Stromal cell of bone marrow (primary cell): ENCODE data around the gene STPG3.

Experiments
- DNase-seq: peaks from one replicate; pipeline ENCODE4 v3.0.0-alpha.2; 2012; ENCODE audit warnings: low read depth

The STPG3 gene

DNA sequence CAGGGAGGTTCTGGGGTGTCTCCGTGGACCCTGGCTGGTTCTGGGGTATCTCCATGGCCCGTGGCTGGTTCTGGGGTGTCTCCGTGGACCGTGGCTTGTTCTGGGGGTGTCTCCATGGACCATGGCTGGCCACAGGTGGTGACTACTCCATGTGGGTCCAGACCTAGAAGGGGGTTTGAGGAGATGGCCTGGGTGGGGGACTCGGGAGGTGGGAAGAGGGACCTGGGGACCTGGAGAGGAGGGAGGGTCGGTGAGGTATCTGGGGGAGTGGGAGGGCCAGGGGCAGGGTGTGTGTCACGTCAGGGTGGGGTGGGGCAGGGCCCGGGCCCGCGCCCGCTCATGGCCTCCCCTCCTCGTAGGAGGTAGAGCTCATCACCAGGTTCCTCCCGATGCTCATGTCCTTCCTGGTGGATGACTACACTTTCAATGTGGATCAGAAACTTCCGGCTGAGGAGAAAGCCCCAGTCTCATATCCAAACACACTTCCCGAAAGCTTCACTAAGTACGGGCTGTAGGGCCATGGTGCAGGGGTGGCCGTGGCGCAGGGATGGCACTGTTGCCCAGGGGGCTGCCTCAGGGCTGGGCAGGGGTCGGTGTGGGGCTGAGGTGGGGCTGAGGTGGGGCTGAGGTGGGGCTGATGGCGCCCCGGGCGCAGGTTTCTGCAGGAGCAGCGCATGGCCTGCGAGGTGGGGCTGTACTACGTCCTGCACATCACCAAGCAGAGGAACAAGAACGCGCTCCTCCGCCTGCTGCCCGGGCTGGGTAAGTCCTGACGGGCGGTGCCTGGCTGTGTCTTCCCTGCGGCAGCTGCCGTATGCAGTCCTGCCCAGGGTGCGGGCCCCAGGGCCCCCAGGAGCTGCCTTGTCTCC, 15.7 kb downstream of the STPG3 start:
- DNase-seq: no peak

DNA sequence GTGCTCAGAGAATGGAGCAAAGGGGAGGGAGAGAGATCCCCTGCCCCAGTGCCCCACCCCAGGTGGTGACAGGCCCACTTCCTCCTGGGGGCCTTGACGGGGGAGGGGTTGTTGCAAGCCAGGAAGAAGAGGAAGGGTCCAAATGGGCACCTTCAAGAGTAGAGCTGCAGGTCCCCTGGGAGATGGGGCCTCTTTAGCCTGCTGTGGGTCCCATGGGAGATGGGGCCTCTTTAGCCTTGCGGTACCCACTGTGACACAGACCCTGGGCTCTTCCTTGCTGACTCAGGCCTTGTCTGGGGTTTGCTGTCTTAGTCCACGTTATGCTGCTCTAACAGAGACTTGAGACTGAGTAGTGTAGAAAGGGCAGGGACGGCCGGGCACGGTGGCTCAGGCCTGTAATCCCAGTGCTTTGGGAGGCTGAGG, 16.9 kb downstream of the STPG3 start:
- no peak for DNase-seq

DNA sequence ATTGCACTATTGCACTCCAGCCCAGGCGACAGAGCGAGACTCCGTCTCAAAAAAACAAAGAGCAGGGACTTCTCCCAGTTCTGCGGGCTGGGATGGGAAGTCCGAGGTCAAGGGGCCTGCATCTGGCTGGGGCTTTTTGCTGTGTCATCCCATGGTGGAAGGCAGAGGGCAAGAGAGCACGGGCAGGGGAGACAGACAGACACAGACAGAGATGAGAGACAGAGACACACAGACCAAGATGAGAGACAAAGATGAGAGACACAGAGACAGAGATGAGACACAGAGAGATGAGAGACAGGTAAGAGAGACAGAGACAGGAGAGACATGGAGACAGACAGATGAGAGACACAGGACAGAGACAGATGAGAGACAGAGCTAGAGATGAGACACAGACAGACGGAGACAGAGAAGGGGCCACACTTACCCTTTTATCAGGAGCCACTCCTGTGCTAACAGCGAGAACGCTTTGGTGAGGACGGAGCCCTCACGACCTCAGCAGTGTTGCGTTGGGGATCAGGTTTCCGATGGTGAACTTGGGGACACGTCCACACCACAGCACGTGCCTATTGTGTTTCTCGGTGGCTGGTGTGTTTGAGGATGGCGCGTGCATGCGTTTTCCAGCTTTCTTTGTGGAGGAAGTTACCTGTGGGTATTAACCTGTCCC, 17.6 kb downstream of the STPG3 start:
- no peak for DNase-seq

DNA sequence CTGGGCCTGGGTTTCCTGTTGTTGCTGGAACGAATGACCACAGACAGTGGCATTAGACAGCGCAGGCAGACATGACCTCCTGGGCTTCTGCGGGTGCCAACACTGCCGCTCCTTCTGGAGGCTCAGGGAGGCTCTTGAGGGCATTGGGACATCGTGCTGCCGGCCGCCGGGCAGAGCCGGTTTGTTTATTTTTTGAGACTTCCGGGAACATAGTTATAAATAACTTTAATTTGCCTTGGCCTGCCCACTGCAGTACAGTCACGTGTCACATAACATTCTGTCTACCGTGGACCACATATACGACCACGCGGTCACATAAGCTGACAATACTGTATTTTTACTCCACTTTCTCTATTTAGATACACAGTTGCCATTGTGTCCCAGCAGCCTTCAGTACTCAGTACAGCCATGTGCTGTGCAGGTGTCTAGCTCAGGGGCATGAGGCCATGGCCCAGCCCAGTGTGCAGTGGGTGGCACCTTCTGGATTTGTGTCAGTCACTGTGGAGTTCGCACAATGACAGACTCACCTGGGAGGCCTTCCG, 18.2 kb downstream of the STPG3 start:
- DNase-seq: no peak

DNA sequence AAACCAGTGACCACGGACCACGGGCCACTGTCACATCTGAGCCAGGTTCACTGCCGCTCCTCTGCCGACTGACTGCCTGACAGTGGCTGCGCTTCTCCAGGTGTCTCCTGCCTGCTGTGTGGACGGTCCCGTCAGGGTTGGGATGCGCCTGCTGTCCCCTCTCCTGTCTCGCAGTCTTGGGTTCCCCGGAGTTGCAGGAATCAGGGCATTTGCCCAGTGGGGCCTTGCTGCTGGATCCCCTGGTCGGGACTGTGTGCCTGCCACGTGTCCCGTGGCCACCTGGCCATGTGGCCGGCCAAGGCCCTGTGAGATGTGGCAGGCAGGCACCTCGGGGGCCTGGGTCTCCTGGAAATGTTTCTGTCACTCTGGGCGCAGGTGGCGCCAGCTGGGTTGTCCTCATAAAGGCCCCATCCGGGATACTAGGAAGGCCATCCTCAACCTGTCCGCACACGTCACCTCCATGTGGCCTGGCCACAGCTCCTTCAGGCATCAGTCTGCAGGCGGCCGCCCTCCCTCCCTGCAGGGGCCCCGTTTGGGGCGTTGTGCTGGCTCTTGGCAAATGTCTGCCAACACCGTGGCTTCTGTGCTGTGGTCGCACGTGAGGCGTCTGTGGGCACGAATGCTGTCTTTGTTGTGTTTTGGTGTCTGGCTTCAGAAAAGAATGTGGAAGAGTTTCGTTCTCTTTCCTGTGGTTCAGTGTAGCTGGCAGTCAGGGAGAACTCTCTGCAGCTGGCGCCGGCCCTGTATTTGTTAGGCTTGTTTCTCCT, 20.0 kb downstream of the STPG3 start:
- DNase-seq: no peak

DNA sequence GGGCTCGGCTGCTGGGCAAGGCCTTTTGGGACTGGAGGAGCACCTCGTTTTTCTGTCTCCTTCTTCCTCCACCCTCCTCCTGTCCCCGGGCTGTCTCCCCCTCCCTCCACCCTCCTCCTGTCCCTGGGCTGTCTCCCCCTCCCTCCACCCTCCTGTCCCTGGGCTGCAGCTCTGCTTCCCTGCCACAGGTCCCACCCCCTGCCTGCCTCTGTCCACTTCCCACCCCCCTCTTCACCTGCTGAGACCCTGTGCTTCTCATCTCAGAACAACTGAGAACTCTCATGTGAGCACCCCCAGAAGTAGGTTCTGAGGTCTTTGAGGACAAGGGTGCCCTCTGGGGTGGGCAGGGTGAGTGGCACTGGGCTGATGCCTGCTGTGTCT, 20.6 kb downstream of the STPG3 start:
- DNase-seq: no peak

DNA sequence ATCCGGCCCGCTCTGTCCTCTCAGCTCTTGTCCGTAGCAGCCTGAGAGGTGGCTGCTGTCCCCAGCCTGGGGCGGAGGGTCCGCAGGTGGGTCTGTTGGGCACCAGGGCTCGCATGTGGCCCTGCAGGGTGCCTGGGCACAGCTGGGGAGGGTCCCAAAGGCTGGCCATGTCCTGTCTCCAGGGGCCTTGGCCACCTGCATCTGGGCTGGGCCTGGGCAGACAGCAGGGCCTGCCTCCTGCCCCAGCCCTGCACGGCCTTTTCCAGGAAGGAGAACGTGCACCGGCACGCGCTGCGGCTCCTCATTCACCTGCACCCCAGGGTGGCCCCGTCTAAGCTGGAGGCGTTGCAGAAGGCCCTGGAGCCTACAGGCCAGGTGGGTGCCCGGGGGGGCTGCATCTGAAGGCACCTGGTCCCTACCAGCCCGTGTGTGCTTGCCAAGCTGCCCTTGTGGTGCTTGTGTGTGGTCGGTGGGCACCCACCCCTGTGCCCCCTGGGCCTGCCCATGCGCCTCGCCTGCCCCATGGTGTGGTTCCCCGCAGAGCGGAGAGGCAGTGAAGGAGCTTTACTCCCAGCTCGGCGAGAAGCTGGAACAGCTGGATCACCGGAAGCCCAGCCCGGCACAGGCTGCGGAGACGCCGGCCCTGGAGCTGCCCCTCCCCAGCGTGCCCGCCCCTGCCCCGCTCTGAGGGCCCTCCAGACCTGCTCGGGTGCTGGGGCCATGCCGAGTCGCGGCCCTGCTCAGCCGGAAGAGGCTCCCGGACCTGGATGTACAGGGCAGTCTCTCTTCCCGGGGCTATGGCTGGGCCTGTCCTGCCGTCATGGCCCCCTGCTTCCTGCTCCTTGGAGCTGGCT, 21.4 kb downstream of the STPG3 start:
- no peak for DNase-seq

DNA sequence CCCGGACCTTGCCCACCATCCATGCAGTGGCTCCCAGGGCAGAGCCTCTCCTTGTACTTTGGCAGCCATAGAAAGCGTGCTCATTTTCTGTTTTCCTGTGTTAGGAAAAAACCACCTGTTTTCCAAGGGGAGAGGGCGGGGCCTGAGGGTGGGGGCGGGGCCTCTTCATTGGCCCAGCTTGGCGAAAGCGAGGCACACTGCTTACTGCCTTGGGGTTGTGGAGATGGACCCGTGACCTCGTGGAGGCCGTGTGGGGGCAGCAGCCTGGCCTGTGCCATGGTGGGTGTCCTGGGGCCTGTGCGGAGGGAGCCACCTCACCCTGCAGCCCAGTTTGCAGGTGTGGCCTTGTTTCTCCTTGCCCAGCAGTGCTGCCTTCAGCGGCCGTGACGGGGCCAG, 22.0 kb downstream of the STPG3 start:
- no peak for DNase-seq

DNA sequence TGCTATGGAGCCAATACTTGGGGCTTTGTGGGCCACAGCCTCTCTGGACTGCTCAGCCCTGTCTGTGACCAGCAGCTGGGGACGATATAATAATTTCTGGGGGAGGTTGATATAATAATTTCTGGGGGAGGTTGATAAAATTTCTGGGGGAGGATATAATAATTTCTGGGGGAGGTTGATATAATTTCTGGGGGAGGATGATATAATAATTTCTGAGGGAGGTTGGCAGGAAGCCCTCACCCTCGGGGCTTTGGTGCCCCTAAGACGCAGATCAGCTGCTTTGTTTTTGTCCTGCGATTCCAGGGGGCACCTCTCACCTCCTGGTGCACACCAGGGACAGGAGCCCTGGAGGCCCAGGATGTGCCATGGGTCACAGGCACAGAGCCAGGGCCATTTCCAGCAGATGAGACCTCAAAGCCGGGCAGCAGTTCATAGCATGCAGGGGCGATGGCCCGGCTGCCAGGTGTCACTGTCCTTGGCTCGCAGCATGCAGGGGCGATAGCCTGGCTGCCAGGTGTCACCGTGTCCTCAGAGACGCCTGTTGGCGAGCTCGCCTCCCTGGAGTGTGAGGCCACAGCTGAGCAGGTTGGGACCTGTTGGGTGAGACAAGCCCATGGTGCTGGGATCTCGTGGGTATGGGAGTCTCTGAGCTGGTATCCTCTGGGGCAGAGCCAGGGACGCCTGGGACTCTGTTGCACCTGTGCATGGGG, 22.7 kb downstream of the STPG3 start:
- no peak for DNase-seq

DNA sequence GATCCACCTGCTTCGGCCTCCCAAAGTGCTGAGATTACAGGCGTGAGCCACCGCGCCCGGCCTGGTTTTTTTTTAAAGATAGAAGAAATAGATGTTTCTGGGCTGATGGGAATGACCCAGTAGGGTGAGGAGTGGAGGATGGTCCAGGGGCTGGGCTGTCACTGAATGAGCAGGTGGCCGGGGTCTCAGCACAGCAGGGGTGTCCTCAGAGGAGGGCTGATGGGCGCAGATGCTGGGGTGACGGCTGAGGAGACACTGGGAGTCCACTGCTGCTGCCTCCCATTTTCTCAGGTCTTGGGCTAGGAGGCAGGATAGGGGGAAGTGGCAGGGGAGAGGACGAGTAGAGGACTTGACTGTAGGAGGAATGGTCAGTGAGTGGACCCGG, 24.1 kb downstream of the STPG3 start:
- no peak for DNase-seq

DNA sequence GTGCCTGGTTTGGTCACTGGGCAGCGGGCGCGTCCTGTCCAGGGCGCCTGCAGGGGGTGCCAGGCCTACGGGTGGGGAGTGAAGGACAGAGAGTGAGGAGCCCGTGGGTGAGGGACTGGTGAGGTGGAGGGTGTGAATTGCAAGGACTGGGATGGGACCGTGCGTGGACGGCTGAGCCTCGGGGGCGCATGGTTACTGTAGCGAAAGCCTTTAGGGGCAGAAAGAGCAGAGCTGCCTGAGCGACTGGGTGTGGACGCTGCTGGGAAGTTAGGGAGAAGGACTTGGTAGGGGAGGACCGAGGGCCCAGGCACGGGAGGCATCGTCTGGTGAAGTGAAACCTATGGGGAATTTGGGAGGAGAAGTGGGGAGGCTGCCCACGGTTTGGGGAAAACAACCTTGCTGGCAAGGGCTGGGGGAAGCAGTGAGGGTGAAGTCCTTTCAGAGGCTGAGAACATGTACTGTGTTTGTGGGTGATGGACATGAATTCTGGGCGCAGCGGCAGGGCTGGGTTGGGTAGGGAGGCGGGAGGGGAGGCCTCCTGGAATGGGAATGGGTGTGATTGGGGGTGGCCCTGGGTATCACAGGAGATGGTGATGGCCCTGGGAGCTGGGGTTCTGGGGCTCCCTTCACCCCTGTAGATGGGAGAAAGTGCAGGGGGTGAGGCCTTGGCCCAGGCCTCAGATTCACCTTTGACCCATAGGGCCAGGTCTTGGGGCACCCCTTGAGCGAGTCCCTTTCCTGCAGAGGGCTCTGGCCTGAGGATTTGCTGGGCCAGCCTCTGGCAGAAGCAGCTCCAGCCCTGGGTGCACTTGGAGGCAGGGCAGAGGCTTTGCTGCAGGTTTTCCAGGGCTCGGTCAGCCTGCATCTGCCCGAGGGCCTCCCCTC, 24.7 kb downstream of the STPG3 start:
- no peak for DNase-seq

DNA sequence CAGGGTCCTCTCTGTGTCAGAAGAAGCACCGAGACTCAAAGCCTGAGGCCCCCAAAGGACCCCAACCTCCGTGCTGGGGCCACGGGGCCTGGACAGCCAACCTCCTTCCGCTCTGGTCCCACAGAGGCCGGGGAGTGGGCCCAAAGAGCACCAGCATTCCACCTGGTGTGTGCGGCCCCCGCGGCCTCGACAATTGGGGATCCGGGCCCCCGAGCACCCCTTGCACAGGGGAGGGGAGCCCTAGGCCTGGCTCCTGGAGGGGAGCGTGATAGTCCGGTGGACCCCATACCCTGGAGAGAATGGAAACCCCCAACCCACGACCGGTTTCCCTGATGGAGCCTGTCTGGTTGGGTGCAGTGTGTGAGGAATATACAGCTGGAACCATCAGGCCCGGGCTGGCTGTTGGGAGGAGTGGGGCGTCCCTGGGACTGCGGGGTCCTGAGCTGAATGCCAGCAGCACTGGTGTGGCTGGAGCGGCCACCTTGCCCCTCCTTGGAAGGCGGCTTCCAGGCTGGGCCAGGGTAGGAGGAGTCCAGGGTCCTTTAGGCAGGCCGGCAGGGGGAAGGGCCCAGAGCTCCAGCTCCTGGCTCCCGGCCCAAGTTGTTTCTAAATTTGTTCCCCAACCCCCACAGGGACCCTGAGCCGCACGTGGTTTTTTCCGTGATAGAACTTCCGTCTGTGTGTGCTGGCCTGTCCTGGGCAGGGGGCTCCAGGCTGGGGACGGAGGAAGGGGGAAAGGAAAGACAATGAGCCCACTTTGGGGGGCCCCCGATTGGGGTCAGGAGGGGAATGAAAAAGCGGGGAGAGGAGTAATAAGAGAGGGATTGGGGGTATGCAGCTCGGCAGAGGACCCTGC, 25.6 kb downstream of the STPG3 start:
- no peak for DNase-seq

DNA sequence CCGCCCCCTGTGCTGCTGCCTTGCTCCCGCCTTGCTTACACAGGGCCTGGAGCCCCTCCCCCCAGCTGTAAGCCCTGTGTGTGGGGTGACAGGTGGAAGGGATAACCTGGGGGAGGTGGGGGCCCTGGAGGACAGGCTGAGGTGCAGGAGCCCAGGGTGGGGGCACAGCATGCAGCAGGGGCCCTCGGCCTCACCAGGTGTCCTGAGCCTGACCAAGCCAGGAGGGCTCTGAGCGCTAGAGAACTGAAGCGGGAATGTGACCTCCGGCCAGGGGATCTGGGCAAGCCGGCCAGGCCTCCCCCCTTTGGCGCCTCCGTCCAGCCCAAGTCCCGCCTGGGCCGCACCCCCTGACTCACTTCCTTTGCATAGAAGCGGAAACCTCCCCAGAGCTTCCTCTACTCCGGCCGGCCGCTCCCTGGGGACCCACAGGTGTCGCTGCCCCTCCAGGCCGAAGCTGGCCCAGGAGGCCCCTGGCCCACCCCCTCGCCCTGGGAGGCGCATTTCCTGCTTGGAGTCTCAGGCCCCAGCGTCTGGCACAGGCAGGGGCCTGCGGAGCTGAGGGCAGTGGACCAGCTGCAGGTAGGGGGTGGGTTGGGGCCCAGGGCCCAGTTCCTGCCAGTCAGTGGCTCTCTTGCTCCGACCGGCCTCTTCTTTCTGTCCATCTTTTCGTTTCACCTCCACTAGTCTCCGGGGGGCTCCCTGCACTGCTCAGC, 26.4 kb downstream of the STPG3 start, which contains the start of gene TOR4A:
Gene TOR4A (plus strand): TSS at position 398 of the 713 bp plus-strand sequence. CDS start 964 bp downstream, outside the sequence.
- no peak for DNase-seq

DNA sequence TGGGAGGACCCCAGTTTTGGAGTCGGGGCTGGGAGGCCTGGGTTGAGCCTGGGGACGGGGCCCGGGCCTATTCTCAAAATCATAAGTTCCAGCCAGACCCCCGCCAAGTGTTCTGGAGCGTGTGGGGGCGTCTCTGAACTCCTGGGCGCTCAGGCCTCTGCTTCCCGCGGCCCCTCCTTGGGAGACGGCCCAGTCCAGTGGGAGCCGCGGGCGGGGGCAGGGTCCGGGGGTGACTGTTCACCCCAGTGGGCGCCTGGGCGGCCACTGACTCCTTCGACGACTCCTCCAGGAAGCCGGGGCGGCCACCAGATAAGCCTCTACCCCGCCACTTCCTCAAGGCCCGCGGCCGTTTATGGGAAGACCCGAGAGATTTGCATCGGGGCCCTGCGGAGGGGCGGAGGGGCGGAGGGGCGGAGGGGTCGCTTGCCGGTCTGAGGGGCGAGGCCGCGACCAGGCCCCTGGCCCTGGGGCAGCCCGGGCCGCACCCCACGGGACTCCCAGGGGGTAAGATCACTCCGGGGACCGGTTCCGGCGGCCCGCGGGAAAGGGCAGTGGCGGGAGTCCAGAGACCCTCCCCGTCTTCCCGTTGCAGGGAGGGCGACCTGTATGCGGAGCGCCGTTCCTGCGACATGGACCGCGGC, 27.1 kb downstream of the STPG3 start:
- DNase-seq: no peak

DNA sequence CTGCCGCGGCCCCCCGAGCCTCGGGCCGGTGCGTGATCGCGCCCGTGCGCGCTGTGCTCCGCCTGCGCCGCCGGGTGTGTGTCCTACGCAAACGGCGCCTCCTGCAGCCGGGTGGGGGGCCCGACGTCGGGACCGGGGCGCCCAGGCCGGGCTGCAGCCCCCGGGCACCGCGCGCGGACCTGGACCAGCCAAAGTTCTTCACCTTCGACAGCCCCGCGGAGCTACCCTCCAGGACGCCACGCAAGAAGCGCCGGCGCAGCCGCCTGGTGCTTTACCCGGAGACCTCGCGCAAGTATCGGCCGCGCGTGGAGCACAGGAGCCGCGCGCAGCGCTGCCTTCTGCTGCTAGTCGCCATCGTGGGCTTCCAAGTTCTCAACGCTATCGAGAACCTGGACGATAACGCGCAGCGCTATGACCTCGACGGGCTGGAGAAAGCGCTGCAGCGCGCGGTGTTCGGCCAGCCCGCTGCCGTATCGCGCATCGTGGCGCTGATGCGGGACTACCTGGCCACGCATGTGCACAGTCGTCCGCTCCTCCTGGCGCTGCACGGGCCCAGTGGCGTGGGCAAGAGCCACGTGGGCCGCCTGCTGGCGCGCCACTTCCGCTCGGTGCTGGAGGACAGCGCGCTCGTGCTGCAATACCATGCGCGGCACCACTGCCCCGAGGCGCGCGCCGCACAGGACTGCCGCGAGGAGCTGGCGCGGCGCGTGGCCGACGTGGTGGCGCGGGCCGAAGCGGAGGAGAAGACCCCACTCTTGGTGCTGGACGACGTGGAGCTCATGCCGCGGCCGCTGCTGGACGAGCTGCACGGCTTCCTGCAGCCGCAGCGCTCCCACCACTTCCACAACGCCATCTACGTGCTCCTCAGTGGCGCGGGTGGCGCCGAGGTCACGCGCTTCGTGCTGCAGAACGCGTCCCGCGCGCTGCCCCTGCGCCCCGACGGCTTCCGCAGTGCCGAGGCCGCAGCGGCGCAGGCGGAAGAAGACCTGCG, 27.9 kb downstream of the STPG3 start:
- no peak for DNase-seq

DNA sequence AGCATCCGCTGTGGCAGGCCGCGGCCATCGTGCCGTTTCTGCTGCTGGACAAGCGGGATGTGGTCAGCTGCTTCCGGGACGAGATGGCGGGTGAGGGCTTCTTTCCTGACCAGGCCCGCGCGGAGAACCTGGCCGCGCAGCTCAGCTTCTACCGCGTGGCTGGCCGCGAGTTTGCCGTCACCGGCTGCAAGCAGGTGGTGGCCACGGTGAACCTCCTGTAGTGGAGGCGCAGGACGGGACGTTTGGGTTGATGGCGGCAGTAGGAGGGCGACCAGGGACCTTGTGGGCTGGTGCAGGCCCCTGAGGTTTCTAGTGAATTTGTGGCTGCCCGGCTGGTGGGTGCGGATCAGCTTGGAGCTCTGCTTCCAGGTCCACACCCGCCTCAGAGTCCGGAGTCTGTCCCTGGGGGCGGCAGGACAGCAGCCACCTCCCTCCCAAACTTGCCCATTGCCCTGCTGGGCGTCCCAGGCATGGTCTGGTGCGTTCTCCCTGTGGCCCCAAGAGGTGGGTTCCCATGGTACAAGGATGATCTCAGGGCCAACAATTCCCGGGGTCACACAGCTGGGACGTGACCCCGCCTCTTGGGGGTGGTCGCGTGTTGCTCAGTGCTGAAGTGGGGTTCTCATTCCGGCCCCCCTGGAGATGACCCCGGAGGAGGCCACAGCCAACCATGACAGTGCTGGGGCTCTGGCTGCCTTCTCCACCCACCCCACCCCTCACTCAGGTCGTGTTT, 28.8 kb downstream of the STPG3 start:
- DNase-seq: no peak
